NCI-H82 treated with DMSO at 0.1 percent for 48 hours (cell line): ENCODE measurements around the gene LITAF.
"Not testable (repeated sequence)": the region's sequence is repeated elsewhere in the genome, so short reads cannot be mapped to it uniquely, and the experiment has no call there.

Source experiments
- DNase-seq: peaks from one replicate; lab custom pipeline; 2025; ENCODE audit not compliant: unreplicated experiment; lab: John Stamatoyannopoulos, UW

The LITAF gene

DNA sequence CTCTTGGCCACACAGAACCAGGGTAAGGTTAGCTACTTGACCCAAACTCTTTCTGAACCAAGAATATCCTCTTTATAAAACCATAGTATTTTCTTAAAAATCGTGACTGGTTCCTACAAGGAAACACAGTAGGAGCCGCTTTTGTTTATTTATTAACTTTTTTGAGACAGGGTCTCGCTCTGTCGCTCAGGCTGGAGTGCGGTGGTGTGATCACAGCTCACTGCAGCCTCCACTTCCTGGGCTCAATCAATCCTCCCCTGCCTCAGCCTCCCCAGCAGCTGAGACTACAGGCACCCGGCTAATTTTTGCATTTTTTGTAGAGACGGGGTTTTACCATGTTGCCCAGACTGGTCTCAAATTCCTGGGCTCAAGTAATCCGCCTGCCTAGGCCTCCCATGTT, 14.7 kb upstream of the LITAF start:
- no peak for DNase-seq

DNA sequence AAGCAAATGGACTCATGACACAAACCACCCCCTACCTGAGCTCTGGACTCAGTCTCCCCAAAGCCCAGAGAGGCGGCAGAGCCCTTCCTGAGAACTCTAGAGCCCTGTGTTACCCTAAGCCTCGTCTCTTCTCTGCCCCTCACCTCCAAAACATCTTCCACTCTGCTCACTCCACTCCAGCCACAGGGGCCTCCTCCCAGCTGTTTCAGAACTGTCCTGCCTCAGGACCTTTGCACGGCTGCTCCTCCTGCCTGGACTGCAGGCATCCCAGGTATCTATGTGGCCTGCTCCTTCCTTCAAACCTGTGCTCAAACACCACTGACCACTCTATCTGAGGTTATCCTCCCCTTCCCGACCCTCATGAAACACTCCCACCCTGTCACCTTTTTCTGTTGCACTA, 12.9 kb upstream of the LITAF start:
- DNase-seq = no peak

DNA sequence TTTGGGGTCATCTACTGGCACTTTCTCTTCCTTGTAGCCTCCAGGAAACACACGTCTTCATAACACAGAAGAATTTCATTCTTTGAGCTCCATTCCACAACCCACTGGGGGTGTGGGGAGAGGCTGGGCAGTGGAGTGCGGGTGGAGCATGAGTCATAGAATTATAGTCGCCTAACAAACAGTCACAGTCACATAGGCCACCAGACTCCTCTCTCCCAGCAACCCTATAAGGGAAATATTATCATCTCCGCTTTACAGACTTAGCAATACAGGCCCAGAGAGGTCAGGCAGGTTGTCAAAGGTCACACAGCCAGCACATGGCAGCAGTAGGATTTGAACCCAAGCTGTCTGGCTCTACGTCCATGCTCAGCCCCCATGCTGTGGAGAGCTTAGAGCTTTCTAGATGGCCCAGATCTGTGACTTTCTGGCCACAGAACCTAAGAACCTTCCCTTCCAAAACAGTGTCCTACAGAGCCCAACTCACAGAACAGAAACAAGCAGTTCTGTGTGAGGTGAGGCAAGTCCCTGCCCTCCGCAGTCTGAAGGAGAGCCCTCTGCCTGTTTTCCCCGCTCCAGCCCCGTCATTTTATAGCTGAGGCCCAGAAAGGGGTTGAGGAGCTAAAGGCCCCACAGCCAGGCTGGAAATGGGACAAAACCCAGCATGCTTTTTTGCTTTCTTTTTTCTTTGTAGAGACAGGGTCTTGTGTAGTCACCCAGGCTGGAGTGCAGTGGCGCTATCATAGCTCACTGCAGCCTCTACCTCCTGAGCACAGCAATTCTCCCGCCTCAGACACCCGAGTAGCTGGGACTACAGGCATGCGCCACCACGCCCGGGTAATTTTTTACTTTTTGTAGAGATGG, 10.7 kb upstream of the LITAF start:
- DNase-seq = no peak

DNA sequence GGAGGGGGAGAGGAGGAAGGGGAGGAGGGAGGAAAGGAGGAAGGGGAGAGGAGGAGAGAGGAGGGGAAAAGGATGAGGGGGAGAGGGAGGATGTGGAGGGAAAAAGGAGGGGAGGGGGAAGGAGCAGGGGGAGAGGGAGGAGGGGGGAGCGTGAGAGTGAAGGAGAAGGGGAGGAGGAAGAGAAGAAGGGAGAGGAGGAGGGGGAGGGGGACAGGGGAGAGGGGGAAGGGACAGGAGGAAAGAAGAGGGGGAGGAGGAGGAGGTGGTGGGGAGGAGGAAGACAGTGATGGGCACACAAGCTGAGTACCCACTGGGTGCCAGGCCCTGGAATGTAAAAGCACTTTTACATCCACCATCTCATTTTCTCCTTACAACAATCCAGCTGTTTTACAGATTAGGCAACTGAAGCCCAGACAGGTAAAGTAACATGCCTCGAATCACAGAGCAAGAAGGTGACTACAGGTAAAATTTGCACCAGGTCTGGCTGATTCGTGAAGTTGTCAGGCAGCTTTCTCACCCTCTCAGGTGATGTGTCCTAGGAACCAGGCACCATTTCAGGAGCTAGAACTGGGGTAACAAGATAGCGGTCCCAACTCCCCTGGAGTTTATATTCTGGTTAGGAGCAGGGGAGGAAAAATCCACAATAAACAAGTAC, 10.0 kb upstream of the LITAF start:
- no peak for DNase-seq

DNA sequence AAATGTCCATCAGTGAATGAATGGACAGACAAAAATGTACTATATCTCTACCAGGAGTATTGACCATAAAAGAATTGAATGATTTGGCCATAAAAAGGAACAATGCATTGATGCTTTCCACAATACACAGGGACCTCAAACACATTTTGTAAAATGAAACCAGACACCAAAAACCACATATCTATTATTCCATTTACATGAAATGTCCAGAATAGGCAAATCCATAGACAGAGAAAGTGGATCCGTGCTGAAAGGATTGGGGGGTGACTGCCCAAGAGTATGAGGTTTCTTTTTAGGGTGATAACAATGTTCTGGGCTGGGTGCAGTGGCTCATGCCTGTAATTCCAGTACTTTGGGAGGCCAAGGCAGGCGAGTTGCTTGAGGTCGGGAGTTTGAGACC, 6.9 kb upstream of the LITAF start:
- no peak for DNase-seq

DNA sequence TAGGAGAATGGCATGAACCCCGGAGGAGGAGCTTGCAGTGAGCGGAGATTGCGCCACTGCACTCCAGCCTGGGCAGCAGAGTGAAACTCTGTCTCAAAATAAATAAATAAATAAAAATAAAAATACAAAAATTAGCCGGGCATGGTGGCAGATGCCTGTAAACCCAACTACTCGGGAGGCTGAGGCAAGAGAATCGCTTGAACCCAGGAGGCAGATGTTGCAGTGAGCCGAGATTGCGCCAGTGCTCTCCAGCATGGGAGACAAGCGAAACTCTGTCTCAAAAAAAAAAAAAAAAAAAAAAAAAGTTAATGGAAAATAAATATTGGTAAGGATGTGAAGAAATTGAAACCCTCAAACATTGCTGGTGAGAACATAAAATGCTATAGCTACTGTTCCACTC, 6.4 kb upstream of the LITAF start:
- not testable (repeated sequence) for DNase-seq

DNA sequence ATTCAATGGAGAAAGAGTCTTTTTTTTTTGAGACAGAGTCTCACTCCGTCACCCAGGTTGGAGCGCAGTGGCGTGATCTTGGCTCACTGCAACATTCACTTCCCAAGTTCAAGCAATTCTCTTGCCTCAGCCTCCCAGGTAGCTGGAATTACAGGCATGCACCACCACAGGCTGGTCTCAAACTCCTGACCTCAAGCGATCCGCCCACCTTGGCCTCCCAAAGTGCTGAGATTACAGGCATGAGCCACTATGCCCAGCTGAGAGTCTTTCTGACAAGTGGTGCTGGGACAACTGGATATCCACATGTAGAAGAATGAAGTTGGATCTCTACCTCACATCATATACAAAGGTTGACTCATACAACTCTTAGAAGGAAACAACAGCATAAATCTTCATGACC, 4.9 kb upstream of the LITAF start:
- DNase-seq = not testable (repeated sequence)

DNA sequence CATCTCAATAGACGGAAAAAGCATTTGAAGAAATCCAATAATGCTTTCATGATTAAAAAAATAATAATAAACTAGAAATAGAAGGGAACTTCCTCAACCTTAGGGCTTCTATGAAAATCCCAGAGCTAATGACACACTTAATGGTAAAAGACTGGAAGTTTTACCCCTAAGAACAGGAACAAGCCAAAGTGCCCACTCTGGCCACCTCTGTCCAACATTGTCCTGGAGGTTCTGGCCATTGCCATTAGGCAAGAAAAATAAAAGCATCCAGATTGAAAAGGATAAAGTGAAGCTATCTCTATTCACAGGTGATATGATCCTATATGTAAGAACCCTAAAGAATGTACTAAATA, 2.5 kb upstream of the LITAF start:
- DNase-seq = no peak

DNA sequence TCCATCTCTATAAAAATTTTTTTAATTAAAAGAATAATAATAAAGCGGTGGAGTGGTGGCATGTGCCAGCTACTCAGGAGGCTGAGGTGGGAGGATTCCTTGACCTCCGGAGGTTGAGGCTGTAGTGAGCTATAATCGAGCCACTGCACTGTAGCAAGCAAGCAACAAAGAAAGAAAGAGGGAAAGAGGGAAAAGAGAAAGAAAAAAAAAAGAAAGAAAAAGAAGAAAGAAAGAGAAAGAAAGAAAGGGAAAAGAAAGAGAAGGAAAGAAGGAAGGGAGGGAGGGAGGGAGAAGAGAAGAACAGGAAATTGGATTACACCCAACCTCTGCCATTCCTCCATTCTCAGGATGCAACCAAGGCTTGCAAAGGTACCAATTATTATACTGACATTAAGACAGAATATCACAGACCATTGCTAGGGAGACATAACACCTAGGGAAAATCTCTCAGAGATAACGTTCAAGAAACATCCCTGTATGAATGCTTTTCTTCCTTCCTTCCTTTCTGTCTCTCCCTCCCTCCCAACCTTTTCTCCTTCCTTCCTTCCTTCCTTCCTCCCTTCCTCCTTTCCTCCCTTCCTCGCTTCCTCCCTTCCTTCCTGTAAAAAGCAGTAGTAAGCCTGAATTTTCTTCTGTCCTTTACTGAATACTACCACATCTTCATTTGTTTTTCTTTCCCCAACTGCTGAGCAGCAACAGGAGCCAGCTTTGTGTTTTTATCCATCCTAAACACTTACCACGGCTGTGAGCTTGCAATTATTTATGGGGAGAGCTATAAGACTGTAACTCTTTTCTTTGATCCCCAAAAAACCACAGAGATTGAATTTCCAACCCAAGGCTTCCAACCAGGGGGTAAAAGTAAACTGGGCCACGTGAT, 1.8 kb upstream of the LITAF start:
- DNase-seq = no peak

DNA sequence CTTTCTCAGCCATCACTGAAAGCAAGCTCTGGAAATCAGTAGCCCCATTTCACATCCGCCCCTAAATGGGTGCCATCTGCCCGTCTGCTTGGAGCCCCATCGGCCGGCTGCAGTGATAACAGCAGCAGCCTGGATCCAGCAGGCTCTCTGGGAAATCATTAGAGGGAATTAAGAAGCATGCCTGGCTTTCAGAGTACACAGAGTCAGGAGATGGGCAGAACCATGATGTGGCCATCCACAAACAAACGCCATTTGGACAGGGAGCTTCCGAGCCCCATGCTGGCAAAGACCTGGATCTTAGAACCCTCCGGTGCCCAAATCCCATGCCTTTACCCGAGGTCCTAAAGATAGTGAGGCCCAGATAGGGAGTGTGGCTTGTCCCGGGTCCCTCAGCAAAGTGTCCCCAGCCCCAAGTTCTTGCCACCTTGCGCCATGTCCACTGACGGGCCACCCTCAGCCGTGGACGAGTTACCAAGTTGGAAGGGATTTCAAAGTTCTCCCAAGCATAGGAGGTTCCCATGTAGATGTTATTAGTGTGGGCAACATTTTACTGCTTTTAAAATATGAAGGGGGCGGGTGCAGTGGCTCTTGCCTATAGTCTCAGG, 1.0 kb upstream of the LITAF start:
- no peak for DNase-seq

DNA sequence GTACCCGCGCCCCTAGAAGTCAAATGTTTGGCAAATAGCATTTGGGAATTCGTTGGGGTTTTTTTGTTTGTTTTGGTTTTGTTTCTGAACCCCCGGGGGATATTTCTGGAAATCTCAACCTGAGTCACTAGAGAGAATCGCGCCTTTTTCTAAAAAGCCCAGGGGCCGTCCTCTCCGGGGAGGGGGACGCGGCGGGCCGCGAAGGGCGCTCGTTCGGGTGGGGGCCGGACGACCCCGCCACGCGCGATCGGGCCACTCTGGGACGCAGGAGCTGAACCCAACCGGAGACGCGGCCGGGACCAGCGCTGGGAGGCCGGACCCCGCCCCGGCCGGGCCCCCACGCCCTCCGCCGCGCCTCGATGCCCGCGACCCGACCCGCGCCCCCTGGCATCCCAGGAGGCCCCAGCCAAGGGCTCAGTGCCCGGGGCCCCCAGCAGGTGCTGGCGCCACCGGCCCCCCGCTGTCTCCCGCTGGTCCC, 302 bp downstream of the LITAF start:
- no peak for DNase-seq

DNA sequence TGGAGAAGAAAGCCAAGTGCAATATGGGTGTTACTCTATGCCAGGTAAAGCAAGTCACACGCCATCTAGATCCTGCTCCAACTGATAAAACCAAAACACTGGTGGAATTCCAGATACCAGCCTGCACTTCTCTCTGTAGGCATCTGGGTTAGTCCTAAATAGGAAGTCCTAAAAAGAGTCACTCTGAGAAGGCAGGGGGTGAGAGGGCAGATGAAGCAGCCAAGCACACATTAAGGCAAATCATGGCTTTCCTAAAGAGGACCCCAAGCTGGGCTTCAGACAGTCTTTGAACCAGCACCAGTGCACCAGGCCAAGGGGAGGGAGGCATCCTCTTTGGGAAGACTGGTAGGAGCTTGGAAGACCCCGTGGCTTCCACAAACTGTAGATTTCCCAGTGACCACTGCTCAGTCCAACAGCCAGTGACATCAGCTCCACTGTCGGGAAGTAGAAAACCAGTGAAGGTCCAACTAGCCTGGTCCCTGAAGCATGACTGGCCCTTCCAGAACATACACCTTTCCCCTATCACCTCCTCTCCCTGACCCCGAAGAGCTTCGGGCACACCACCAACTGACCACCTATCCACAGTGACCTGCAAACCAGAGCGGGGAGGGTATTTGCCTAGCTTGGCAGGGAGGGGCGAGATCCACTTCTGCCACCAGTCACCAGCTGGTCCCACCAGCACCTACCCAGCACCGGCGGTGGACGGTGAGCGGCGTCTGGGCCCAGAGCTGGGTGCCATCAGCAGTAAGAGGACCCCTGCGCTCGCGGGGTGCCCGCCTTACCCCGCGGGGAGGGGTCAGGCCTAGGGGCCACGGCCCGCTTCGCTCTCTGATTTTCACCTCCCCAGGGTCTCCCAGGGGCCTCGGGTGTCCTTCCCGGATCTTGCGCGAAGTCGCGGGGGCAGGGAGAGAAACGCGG, 1.0 kb downstream of the LITAF start:
- DNase-seq = no peak

DNA sequence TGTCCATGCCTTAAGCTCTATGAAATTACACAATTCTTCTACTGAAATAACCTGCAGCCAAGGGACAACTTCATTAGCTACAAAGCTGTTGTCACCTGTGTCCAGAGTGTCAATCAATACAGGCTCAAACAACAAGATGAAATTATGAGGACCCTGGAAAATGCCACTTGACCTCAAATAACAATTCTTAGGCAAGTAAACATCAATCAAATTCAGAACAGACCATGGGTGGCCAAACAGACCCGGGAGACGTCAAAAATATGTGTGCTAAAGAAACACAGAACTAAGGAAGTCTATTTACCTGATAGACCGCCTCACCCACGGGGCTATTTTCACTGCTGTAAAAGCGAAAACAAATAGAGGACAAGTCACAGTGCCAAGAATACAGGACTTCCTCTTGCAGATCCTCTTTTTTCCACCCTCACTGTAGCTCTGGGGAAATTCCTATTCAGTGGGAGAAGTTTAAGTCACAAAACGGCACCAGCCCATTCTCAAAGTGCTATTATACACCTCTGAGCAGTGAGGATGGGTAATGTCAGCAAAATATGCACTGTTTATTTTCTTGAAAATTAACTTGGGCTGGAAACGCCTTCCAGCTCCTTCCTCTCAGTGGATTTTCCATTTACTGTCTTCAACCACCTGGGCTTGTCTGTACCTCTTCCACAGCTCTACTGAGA, 2.7 kb downstream of the LITAF start:
- DNase-seq = no peak

DNA sequence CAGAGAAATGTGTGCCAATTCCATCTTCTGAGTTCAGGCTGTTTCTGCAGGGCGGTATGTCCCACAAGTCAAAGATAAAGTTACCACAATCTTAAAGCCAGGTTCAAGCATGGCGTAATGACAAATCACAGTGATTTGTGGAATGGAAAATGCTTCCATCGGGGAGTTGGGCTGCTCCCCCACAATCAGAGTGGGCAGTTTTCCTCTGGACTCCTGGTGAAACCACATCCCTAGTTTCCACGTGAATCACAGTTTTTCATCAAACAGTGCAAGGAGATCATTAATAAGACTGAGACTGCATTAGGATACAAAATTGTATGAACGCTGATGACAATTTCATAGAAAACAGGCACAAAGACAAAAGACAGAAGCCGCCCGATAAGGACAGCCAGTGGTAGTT, 3.6 kb downstream of the LITAF start:
- no peak for DNase-seq

DNA sequence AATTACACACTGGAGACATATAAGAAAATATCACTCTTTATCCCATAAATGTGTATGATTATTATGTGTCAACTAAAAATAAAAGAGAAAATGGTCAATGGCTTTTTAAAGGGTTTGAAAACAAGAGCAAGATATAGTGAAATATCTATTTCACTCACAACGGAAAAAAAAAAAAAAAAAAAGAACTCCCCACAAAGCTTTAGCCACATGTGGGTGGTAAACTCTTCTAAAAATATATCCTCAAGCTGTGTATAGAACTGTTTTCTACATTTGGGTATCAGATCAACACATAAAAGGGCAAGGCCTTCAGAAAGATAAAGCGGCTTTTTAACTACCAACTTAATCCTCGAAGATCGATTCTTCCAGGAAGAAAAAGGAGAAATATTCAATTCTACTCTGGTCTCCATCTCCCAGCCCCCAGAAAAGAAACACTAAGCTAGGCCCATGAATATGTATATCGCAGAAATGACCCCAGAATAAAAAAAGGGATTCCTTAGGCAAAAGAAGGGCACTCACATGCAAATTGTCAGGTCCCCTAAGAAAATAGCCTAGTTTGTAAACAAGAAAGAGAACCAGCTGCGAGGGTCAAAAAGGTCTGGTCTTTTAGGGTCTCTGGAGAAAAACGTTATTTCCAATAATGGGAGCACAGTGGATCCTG, 4.4 kb downstream of the LITAF start:
- DNase-seq = no peak

DNA sequence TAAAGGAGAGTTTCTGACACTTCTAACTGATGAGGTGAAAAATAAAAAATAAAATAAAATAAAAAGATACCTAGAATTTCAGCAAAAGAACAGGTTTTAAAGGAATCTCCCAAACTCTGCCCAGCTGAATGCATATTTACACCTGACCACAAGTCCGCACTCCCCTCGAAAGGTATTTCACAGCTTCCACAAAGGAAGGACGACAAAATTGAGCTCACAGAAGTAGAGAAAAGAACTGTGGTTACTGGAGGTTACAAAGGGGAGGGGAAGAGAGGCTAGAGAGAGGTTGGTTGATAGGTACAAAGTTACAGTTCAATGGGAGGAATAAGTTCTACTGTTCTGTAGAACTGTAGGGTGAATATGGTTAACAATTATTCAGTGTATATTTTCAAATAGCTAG, 5.0 kb downstream of the LITAF start:
- DNase-seq = no peak

DNA sequence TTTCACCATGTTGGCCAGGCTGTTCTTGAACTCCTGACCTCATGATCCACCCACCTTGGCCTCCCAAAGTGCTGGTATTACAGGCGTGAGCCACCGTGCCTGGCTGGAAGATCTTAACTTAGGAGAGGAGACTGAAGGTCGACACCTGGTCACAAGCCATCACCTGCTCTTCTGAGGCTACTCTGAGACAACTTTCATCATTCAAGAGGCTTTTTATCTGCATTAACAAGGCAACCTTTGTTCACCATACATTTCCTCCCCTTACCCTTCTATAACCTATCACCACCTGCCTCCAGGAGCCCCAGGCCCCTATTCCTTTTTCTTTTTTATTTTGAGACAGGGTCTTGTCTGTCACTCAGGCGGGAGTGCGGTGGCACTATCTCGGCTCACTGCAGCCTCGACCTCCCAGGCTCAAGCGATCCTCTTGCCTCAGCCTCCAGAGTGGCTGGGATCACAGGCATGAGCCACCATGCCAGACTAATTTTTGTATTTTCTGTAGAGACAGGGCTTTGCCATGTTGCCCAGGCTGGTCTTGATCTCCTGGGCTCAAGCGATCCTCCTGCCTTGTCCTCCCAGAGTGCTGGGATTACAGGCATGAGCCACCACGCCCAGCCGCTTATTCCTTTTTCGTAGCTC, 6.2 kb downstream of the LITAF start:
- no peak for DNase-seq

DNA sequence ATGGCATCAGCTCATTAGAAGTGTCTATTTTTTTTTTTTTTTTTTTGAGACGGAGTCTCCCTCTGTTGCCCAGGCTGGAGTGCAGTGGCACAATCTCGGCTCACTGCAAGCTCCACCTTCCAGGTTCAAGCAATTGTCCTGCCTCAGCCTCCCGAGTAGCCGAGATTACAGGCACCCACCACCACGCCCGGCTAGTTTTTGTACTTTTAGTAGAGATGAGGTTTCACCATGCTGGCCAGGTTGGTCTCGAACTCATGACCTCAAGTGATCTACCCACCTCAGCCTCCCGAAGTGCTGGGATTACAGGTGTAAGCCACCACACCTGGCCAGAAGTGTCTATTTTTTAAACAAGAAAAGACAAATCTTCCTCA, 9.4 kb downstream of the LITAF start:
- DNase-seq = not testable (repeated sequence)
